ENCODE results near the gene HMGCR.

- TF ChIP-seq EZH2 (IDR thresholded peaks at IDR 0.05) (no peak), POLR2AphosphoS5 (IDR thresholded peaks at IDR 0.05; ENCODE audit: borderline replicate concordance, low read depth, low read length) (no peak), FOXP2 (optimal IDR thresholded peaks at IDR 0.05; ENCODE audit: control extremely low read depth, extremely low read length, insufficient read depth) (no peak)
These were observed 33.6 kb upstream of the HMGCR start for GRCh38 chr5:75303419-75303818.
